ENCODE measurements around the gene CD59. TPM values are rescaled to one million over a fixed set of nuclear protein-coding genes. Genes with fewer than 3 reads are reported as not detected.

Gene CD59
- total and polyA plus RNA-seq, 2 of the 4 experiments (the other 2 are of a cell fraction): 765 to 1,140 TPM

DNA sequence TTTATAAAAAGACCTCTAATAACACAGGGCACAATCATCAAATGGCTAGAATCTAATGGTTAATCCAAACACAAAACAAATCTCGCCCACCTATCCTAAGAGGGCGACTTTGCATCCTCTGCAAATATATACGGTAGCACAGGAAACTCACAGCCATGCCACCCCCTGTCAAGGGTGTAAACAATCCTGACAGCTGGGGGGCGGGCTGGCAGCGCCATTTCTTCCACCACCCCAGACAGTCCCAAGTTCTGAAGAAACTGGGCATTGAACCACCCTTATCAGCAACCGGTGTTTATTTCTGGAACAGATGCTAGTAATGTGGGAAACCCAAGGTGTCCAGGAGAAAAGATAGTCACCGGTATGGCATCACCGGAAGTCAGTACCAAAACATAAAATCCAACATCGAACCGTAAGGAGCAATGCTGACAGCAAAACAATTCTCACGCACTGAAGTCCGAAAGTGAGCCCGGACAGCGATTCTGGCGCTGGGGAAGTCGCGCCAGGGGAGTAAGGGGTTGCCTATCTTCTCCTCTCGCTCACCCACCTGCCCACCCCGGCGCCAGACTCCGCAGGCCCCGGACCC, 37.3 kb upstream of the CD59 start:
- Histone ChIP-seq H3K23ac (ENCODE audit: low read depth, low read length) (peak overlapping the region; percentile 60; the same call in 1 of the 2 replicates), H4K91ac (ENCODE audit: insufficient read depth, low read depth, low read length) (no peak overlapping the region), H3K79me1 (ENCODE audit: low read depth in 1 of 2, low read length in 2 of 2) (peaks cover 15 to 27% of the 10 kb centered on the region in 2 experiments), H3K27me3 (ENCODE audit: control insufficient read depth, insufficient read depth, low read length) (no peaks in the 10 kb centered on the region), H3K4ac (ENCODE audit: low read depth, low read length) (no peak overlapping the region), H3K9me3 (ENCODE audit: control insufficient read depth, insufficient read depth, low read length) (no peaks in the 10 kb centered on the region), H2BK20ac (ENCODE audit: low read depth, low read length) (no peak overlapping the region), H3K27ac (ENCODE audit: insufficient read depth, low read length) (peak overlapping the region; percentile 86; the same call in 1 of the 2 replicates), H2AK5ac (ENCODE audit: low read depth, low read length) (no peak overlapping the region), H3K36me3 (ENCODE audit: control insufficient read depth, insufficient read depth, low read length) (peaks cover 4% of the 10 kb centered on the region), H4K20me1 (ENCODE audit: insufficient read depth, low read length) (peaks cover 8% of the 10 kb centered on the region; the same call in 1 of the 2 replicates), H3K9me1 (ENCODE audit: insufficient read depth, low read length) (peaks cover 17% of the 10 kb centered on the region), H3K14ac (replicated peaks; ENCODE audit: low read depth, low read length) (no peak overlapping the region), H4K5ac (ENCODE audit: low read depth, low read length) (no peak overlapping the region), H3K18ac (ENCODE audit: low read depth, low read length) (no peak overlapping the region), H3K9ac (ENCODE audit: low read depth, low read length) (peak overlapping the region; percentile 84), H4K8ac (ENCODE audit: low read depth in 2 of 2, low read length in 2 of 2) (peak overlapping the region in 1 of 2 experiments; percentile 11; a peak in 2 of 4 replicates), H2BK5ac (ENCODE audit: low read depth, low read length, poor library complexity, severe bottlenecking) (no peak overlapping the region), H3K4me3 (ENCODE audit: insufficient read depth, low read depth, low read length) (peak overlapping the region; percentile 82), H2BK120ac (ENCODE audit: low read depth, low read length) (no peak overlapping the region), H2AK9ac (replicated peaks; ENCODE audit: low read depth, low read length, poor library complexity) (peak overlapping the region; percentile 86), H3K56ac (ENCODE audit: extremely low read depth, insufficient read depth, low read length) (no peak overlapping the region), H2AFZ (replicated peaks; ENCODE audit: low read length, poor library complexity) (peak overlapping the region; percentile 94), H3K4me1 (ENCODE audit: control insufficient read depth, insufficient read depth, low read length) (peaks cover 11% of the 10 kb centered on the region), H2BK15ac (ENCODE audit: low read depth, low read length) (no peak overlapping the region), H3K4me2 (ENCODE audit: low read depth, low read length) (peak overlapping the region; percentile 96)
- peak; percentile 43 for DNase-seq
- POLR2A ChIA-PET (ENCODE audit: unreplicated experiment): no interaction called here
- in situ Hi-C loops (cut with MboI; ENCODE audit: low sequenced_read_pairs) (no loop called here), dilution Hi-C loops (cut with HindIII; ENCODE audit: low sequenced_read_pairs, unreplicated experiment) (no loop called here), intact Hi-C loops (cut with micrococcal nuclease) (no loop called here)
- no CpG with 5 or more reads among the region's 22 CpGs for WGBS, 2 experiments (ENCODE audit: extremely low coverage in 2 of 2, insufficient read length in 1 of 2)
- peak; percentile 3; the same call in 1 of the 2 replicates for ATAC-seq (ENCODE audit: low read depth)
- BruUV-seq (replicated peaks): no TSS peak
- peak; percentile 76; the same call in 1 of the 2 replicates for TF ChIP-seq MXI1 (IDR thresholded peaks at IDR 0.05; ENCODE audit: borderline replicate concordance, low read depth, low read length)
- no peak for TF ChIP-seq CHD1 (IDR thresholded peaks at IDR 0.05; ENCODE audit: low read depth, low read length)
- no peak for TF ChIP-seq RAD21 (IDR thresholded peaks at IDR 0.05; ENCODE audit: low read length)
- TF ChIP-seq, protein P1, sequence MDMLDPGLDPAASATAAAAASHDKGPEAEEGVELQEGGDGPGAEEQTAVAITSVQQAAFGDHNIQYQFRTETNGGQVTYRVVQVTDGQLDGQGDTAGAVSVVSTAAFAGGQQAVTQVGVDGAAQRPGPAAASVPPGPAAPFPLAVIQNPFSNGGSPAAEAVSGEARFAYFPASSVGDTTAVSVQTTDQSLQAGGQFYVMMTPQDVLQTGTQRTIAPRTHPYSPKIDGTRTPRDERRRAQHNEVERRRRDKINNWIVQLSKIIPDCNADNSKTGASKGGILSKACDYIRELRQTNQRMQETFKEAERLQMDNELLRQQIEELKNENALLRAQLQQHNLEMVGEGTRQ (IDR thresholded peaks at IDR 0.05; ENCODE audit: low read depth, low read length): no peak
- TF ChIP-seq POLR2A (IDR thresholded peaks at IDR 0.05; ENCODE audit: low read depth, low read length): no peak
- TF ChIP-seq RFX5 (IDR thresholded peaks at IDR 0.05; ENCODE audit: low read depth, low read length): no peak
- no peak for TF ChIP-seq RCOR1 (IDR thresholded peaks at IDR 0.05; ENCODE audit: insufficient replicate concordance, low read length)
- CTCF ChIA-PET: interaction anchor here (1.2 kb wide), 1 partner anchor 58 kb away, joined by 3 read pairs; no protein-coding TSS in a partner anchor
